HG02981 (cell line): ENCODE data around the gene ZNF507.
A peak's percentile ranks its signal among the peaks of the same experiment; 100 is the strongest.
"Not testable (repeated sequence)": the region's sequence is repeated elsewhere in the genome, so short reads cannot be mapped to it uniquely, and the experiment has no call there.

ENCODE experiments used
- ATAC-seq: cut with Tn5 transposase; IDR thresholded peaks from one replicate; pipeline ENCODE4 v1.9.1; 2021; ENCODE audit warnings: mild to moderate bottlenecking, moderate library complexity; ENCODE audit not compliant: unreplicated experiment

The ZNF507 gene

GRCh38 chr19:32367063-32367462 lies 21.7 kb downstream of the ZNF507 start:
- ATAC-seq, result no peak

- no peak for ATAC-seq
Observed at GRCh38 chr19:32367948-32368536, 22.6 kb downstream of the ZNF507 start.

DNA sequence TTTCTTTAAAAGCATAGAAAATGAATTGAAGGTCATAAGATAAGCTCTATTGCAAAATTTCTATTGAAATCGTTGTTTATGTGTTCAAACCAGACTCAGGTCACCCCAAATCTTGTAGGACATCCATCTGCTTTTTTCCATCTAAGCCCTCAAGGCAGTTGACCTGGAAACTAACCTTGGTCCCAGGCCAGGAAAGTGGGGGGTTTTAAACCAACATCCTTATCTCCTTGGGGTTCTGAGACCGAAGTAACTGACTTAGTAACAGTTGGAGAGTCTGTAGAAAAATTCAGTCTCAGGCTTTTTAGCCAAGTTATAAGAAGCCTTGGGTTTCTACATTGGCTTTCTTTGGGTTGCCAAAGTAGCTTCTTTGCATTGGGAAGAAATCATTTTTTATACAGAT lies 23.4 kb downstream of the ZNF507 start:
- ATAC-seq, result no peak

GRCh38 chr19:32372726-32373517 lies 27.5 kb downstream of the ZNF507 start:
- no peak for ATAC-seq

- no peak for ATAC-seq
Observed at GRCh38 chr19:32373585-32374295, 28.3 kb downstream of the ZNF507 start.

DNA sequence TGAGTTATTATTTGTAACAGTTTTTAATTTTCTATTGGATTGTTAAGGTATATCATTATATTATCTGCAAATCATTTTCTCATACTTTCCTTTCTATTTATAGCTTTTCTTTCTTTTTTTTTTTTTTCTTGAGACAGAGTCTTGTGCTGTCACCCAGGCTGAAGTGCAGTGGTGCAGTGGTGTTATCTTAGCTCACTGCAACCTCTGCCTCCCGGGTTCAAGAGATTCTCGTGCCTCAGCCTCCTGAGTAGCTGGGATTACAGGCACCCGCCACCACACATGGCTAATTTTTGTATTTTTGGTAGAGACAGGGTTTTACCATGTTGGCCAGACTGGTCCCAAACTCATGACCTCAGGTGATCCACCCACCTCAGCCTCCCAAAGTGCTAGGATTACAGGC lies 29.0 kb downstream of the ZNF507 start:
- ATAC-seq, result not testable (repeated sequence)

DNA sequence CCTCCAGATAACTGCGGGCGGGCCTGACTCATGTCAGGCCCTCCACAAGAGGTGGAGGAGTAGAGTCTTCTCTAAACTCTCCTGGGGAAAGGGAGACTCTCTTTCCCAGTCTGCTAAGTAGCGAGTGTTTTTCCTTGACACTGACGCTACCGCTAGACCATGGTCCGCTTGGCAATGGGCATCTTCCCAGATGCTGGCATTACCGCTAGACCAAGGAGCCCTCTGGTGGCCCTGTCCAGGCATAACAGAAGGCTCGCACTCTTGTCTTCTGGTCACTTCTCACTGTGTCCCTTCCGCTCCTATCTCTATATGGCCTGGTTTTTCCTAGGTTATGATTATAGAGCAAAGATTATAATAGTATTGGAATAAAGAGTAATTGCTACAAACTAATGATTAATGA lies 31.7 kb downstream of the ZNF507 start:
- not testable (repeated sequence) for ATAC-seq

- no peak for ATAC-seq
Observed at GRCh38 chr19:32380269-32380668, 34.9 kb downstream of the ZNF507 start.

DNA sequence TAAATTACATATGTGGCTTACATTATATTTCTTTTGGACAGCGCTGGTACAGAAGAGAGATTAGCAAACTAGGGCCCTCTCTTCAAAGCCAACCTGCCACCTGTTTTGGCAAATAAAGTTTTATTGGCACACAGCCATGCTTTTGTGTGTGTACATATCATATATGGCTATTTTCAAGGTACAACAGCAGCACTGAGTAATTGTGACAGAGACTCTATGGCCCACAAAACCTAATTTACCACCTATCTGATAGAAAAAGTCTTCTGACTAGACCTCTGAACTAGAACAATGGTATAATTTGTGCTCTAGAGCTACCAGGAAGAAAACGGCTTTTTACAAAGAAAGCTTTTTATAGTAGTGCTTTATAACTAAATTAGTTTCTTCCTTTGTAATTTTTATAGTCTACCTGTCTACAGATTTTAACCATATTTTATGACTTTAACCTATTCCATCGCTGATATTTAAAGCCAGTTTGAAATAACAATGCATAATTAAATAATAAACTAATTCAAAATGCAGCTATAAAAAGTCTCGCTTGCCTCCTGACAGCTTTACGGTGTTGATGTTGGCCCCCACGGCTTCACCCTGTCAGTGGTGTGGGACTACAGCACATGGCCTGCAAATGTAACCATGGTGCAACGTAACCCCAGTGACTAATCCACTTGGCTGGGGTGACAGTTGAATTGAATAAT lies 42.4 kb downstream of the ZNF507 start:
- ATAC-seq, result no peak

- ATAC-seq, result no peak
Observed at GRCh38 chr19:32388393-32388855, 43.0 kb downstream of the ZNF507 start.

- ATAC-seq, result no peak
Observed at GRCh38 chr19:32392901-32393300, 47.5 kb downstream of the ZNF507 start.

DNA sequence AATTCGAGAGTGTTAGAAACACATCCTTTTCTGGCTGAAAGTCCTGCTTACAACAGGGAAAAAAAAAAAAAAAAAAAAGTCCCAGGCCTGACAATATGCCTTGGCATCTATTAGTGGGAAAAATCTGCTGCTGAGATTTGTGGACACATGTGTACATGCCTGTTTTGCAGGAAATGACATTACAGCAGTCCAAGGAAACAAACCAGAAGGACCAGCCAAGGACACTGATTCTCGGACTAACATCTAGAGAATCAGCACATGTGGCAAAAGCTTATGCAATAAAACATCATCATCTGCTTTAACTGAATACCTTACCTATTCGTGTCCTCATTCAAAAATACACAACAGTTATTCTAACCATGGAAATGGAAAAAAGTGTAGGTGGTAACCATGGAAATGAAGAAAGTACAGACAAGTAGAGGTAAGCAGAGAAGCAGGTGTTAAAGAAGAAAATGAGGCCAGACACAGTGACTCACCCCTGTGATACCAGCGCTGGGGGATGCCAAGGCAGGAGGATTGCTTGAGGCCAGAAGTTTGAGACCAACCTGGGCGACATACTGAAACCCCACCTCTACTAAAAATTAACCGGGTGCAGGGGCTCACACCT lies 50.7 kb downstream of the ZNF507 start:
- no peak for ATAC-seq

DNA sequence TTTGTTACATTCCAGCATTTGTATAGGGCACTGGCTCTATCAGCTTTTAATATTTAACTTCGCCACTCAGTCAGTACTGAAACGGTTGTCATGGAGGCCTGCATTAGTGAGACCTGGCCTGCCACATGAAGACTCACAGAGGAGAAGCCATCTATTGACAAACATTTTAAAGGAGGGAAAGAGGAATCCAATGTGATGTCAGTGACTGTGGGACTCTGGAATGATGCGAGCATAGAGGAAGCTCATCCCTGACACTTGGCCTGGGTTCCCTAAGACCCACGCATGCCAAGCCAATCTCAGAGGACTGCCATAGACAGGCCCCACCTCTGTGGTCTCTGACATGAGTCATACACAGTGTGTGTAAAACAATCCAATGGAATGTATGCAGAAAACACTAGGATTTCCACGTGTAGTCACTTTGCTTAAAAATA lies 52.3 kb downstream of the ZNF507 start:
- ATAC-seq, result no peak

DNA sequence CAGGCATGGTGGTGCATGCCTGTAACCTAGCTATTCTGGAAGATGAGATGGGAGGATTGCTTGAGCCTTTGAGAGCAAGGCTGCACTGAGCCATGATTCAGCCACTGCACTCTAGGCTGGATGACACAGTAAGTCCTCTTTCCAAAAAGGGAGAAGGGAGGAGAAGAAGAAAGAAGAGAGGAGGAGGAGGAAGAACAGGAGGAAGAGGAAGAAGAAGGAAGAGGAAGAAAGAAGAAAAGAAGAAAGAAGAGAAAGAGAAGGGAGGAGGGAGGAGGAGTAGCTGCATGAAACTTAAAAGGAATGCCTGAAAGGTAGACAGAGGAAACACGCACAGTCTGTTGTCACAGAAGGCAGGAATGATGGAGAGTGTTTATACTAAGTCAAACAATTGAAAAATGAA lies 56.6 kb downstream of the ZNF507 start:
- ATAC-seq, result no peak

GRCh38 chr19:32403291-32403995 lies 58.0 kb downstream of the ZNF507 start:
- ATAC-seq, result no peak

DNA sequence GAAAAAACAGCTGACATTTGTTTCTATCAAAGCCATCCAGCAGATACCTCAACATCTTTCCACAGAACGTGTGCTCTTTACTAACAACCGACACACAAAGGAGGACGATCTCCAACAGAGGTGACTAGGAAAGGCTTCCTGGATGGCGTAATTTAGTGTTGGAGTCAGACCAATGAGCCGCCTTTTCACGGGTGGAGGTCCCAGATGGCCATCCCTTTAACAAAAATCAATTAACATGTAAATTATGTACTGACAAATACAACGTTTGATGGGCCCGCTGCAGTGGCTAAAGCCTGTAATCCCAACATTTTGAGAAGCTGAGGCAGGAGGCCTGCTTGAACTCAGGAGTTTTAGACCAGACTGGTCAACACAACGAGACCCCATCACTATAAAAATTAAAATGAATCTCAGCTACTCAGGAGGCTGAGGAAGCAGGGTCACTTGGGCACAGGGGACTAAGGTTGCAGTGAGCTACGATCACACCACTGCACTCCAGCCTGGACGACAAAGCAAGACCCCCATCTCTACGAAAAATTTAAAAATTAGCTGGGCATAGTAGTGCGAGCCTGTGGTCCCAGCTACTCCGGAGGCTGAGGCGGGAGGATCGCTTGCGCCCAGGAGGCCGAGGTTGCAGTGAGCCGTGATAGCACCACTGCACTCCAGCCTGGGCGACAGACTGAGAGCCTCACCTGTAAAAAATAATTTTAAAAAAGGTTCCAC lies 59.0 kb downstream of the ZNF507 start:
- no peak for ATAC-seq

DNA sequence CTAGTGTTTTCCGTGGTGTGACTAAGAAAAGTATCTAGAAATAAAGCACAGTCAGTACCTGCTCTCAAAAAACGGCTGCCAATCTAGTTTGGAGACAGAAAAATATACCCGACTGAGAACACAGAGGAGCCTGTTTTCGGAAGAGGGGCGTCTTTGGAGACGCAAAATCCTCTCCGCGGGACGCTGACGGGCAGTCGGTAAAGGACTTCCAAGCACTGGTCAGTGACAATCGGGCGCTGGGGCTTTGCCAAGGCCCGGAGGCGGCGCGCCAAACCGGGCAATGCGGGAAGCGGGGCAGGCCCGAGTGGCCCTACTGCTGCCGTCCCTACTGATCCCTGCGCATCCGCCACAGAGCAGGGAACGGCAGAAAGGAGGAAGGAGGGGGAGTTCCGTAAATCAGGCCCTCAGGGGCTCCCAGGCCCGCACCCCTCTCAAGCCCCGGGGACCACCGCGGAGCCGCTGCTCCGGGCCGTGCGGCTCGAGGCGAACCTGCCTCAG lies 59.6 kb downstream of the ZNF507 start:
- ATAC-seq, result peak; percentile 13

GRCh38 chr19:32405431-32406160 lies 60.2 kb downstream of the ZNF507 start, which contains the start of gene DPY19L3:
DPY19L3 (plus strand) TSS chr19:32405770; CDS start chr19:32408254, 2,484 bp downstream.
- peak; percentile 95 for ATAC-seq
